Lower leg skin (tissue), 4 donors: ENCODE measurements around the gene GABARAP. TPM values are rescaled to one million over a fixed set of nuclear protein-coding genes. Genes with fewer than 3 reads are reported as not detected.

ENCODE experiments used
- DNase-seq, 2 donors: peaks; one replicate each; pipeline ENCODE4 v3.0.0-alpha.2; 2019; ENCODE audit warnings: low spot score in 2 of 2
- H3K4me3 ChIP-seq: fragments of 200-600 bp; sonication (generic); 2 replicates; pipeline ENCODE4 v1.5.1; 2017; ENCODE audit warnings: mild to moderate bottlenecking, low read depth; ENCODE audit not compliant: poor library complexity, severe bottlenecking
- CTCF ChIP-seq, 3 donors: fragments of 450-650 bp; IDR thresholded peaks; one replicate each; pipeline ENCODE4 v1.5.1; 2016; ENCODE audit warnings: antibody characterized with exemption in 3 of 3, mild to moderate bottlenecking in 3 of 3, moderate library complexity in 2 of 3
- POLR2A ChIP-seq, 2 donors: fragments of 450-650 bp; IDR thresholded peaks; one replicate each; pipeline ENCODE4 v1.6.1; 2016 to 2017; ENCODE audit warnings: antibody characterized with exemption in 2 of 2, mild to moderate bottlenecking in 1 of 2, moderate library complexity in 1 of 2
- WGBS, 2 donors: methylation state at CpG; one replicate each; pipeline ENCODE4 v1.1.5; 2018; 5-methylcytosine and 5-hydroxymethylcytosine counted together
- intact Hi-C: fragments of 100-400 bp; cut with DNase I; formaldehyde crosslinking; loops from one replicate; pipeline ENCODE4 v1.15.0; 2023; ENCODE audit warnings: low total_unique reads
- microRNA counts, 2 donors: library from miRNA; unstranded; fragments of <30 nt; microRNA quantifications; one replicate each; lab custom pipeline; 2016
- microRNA-seq, 2 donors: library from miRNA; unstranded; fragments of <30 nt; microRNA quantifications; one replicate each; pipeline ENCODE4, GENCODE V29; 2016; ENCODE audit warnings: borderline replicate concordance in 2 of 2, borderline number of aligned reads in 1 of 2
- total RNA-seq, 4 donors: library from RNA; depleted of rRNA; stranded (reverse); fragments of >200 nt; gene quantifications; one replicate each; pipeline ENCODE4 v1.1.0, GENCODE V29; 2016

The GABARAP gene
- total RNA-seq, 4 donors from 2014 or later: 253 to 667 (median 538) TPM

DNA sequence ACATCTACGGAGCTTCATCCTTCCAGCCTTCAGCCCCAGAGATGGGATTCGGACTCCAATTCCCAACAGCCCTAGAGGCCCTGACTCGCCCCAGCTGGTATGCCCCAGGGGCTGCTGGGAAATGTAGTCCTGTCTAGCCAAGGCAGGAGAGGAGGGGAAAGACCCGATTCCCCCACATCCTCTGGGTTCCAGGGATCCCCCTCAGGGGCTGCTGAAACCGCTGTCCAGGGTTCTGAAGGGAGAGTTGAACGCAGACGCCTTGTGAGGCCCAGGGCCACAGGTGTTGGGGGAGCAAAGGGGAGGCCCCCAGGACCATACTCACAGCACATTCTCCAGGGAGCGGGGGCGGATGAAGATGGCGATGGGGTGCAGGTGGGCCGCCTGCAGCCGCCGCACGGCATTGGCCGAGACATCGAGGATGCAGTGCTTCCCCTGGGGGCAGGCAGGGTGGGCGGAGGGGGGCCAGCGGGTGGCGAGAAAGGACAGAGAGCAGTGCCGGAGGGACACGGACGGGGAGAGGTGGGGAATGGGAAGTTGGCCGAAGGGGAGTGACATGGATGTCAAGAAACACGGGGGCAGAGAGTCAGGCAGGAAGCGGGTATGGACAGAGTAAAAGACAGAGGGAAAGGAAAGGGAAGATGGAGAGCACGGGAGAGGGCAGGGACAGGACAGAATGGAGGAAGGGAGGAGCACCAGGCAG lies 50.5 kb downstream of the GABARAP start:
- no peak for TF ChIP-seq POLR2A (IDR thresholded peaks at IDR 0.05)
- TF ChIP-seq CTCF (IDR thresholded peaks at IDR 0.05): no peak
- DNase-seq: no peak
- 78 to 82% methylated on average over 25 to 26 of the region's 26 CpGs for WGBS, 2 donors
- intact Hi-C loops: no loop called here
- no peak overlapping the region for H3K4me3 ChIP-seq

DNA sequence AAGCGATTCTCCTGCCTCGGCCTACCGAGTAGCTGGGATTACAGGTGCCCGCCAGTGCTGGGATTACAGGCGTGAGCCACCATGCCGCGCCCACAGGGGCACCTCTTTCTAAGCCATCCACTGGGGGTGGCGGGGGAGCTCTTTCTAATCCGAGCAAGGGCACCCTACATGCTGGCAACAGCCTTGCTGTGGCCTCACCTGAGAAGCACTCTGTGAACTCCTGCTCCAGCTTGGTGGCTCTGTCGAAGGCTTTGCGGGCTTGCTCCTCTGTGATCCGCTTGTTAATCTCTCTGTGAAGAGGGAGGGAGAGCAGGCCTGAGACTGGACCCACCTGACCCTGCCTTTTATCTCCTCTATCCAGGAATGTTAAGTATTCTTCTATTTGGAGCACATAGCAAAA lies 51.2 kb downstream of the GABARAP start:
- intact Hi-C loops: no loop called here
- WGBS, 2 donors: 97% methylated on average over 12 of the region's 12 CpGs
- no peak for DNase-seq

GRCh38 chr17:7190276-7190917 lies 51.9 kb downstream of the GABARAP start:
- WGBS, 2 donors: 87 to 88% methylated on average over 14 of the region's 14 CpGs
- no peak for DNase-seq
- H3K4me3 ChIP-seq: no peak overlapping the region
- intact Hi-C loops: no loop called here
- TF ChIP-seq CTCF (IDR thresholded peaks at IDR 0.05): no peak
- TF ChIP-seq POLR2A (IDR thresholded peaks at IDR 0.05): no peak

More for the DNA sequence above, 51.2 kb downstream of the GABARAP start:
- TF ChIP-seq POLR2A (IDR thresholded peaks at IDR 0.05): no peak
- TF ChIP-seq CTCF (IDR thresholded peaks at IDR 0.05): no peak
- no peak overlapping the region for H3K4me3 ChIP-seq

MicroRNA genes within 50 kb of the gene (microRNA counts, 767-probe panel; counts per million panel counts)
- microRNA hsa-miR-324-3p (lab: Ali Mortazavi, UCI) (0 to 358 counts per million in 2 donors), microRNA hsa-miR-324-5p (lab: Ali Mortazavi, UCI) (0 to 358 counts per million in 2 donors)

Small RNA genes lying within 50 kb of the gene (microRNA-seq; reads per million reads assigned to microRNA genes)
- gene MIR324: 508 to 632 reads per million in 2 donors

Other genes starting within 250 kb of the GABARAP start
- 10 to 100 TPM; 17.1 to 32.5 (median 21.9) TPM for gene ALOX12, start 246.4 kb downstream of the GABARAP start, total RNA-seq
- gene RNASEK, start 229.8 kb downstream of the GABARAP start, total RNA-seq: 100 to 1,000 TPM; 187 to 231 (median 220) TPM
- gene BCL6B, start 219.4 kb downstream of the GABARAP start, total RNA-seq: 1 to 10 TPM in 3 of 4 donors, under 1 TPM in 1; 0.72 to 5.1 (median 2.1) TPM
- 1 to 10 TPM; 1.0 to 5.2 (median 2.6) TPM for gene SLC16A13, start 206.4 kb downstream of the GABARAP start, total RNA-seq
- 1 to 10 TPM; 1.1 to 6.3 (median 4.1) TPM for gene SLC16A11, start 198.4 kb downstream of the GABARAP start, total RNA-seq
- 1 to 10 TPM in 2 of 4 donors, under 1 TPM in 2; 0.46 to 5.4 (median 1.9) TPM for gene CLEC10A, start 162.2 kb downstream of the GABARAP start, total RNA-seq
- 10 to 100 TPM in 1 of 4 donors, 1 to 10 TPM in 3; 6.7 to 10.1 (median 8.7) TPM for gene ASGR2, start 127.6 kb downstream of the GABARAP start, total RNA-seq
- gene ASGR1, start 63.1 kb downstream of the GABARAP start, total RNA-seq: 1 to 10 TPM; 1.3 to 6.6 (median 4.2) TPM
- 1 to 10 TPM; 2.7 to 7.7 (median 4.7) TPM for gene DLG4, start 22.6 kb downstream of the GABARAP start, total RNA-seq
- gene ACADVL, start 22.5 kb downstream of the GABARAP start, total RNA-seq: 1,000 to 10,000 TPM in 1 of 4 donors, 100 to 1,000 TPM in 3; 703 to 1,179 (median 863) TPM
- gene DVL2, start 7.9 kb downstream of the GABARAP start, total RNA-seq: 10 to 100 TPM; 51.7 to 87.5 (median 67.8) TPM
- 10 to 100 TPM; 23.4 to 32.5 (median 27.9) TPM for gene PHF23, start 3.0 kb downstream of the GABARAP start, total RNA-seq
- gene CTDNEP1, start 9.3 kb upstream of the GABARAP start, total RNA-seq: 10 to 100 TPM; 55.3 to 79.2 (median 70.4) TPM
- 10 to 100 TPM; 10.8 to 20.6 (median 17.1) TPM for gene ELP5, start 9.8 kb upstream of the GABARAP start, total RNA-seq
- 10 to 100 TPM in 3 of 4 donors, 1 to 10 TPM in 1; 6.7 to 25.6 (median 14.4) TPM for gene CLDN7, start 20.0 kb upstream of the GABARAP start, total RNA-seq
- gene SLC2A4, start 39.3 kb upstream of the GABARAP start, total RNA-seq: 10 to 100 TPM in 2 of 4 donors, 1 to 10 TPM in 2; 4.3 to 13.6 (median 8.4) TPM
- 1 to 10 TPM in 3 of 4 donors, under 1 TPM in 1; 0.17 to 8.0 (median 2.4) TPM for gene YBX2, start 52.2 kb upstream of the GABARAP start, total RNA-seq
- gene EIF5A, start 65.2 kb upstream of the GABARAP start, total RNA-seq: 100 to 1,000 TPM; 203 to 261 (median 221) TPM
- gene GPS2, start 72.9 kb upstream of the GABARAP start, total RNA-seq: 10 to 100 TPM; 48.8 to 93.6 (median 79.3) TPM
- gene NEURL4, start 86.9 kb upstream of the GABARAP start, total RNA-seq: 10 to 100 TPM; 13.3 to 44.8 (median 22.3) TPM
- gene ACAP1, start 94.1 kb upstream of the GABARAP start, total RNA-seq: 1 to 10 TPM; 2.9 to 5.6 (median 3.8) TPM
- gene KCTD11, start 109.7 kb upstream of the GABARAP start, total RNA-seq: 10 to 100 TPM; 30.3 to 65.4 (median 42.8) TPM
- not detected for gene TMEM95, start 112.7 kb upstream of the GABARAP start, total RNA-seq
- 10 to 100 TPM; 13.0 to 25.4 (median 19.7) TPM for gene TNK1, start 138.6 kb upstream of the GABARAP start, total RNA-seq
- 10 to 100 TPM; 21.6 to 38.1 (median 24.5) TPM for gene PLSCR3, start 152.1 kb upstream of the GABARAP start, total RNA-seq
- gene TMEM256, start 161.6 kb upstream of the GABARAP start, total RNA-seq: 10 to 100 TPM; 56.1 to 90.8 (median 65.5) TPM
- gene NLGN2, start 165.4 kb upstream of the GABARAP start, total RNA-seq: 1 to 10 TPM; 5.5 to 9.6 (median 6.4) TPM
- not detected for gene SPEM1, start 177.9 kb upstream of the GABARAP start, total RNA-seq
- not detected for gene SPEM2, start 183.2 kb upstream of the GABARAP start, total RNA-seq
- gene SPEM3, start 186.4 kb upstream of the GABARAP start, total RNA-seq: not detected
- 10 to 100 TPM; 15.5 to 23.2 (median 22.1) TPM for gene TMEM102, start 193.0 kb upstream of the GABARAP start, total RNA-seq
- gene FGF11, start 197.1 kb upstream of the GABARAP start, total RNA-seq: 10 to 100 TPM; 12.5 to 15.0 (median 13.9) TPM
- 10 to 100 TPM in 3 of 4 donors, 1 to 10 TPM in 1; 7.8 to 16.0 (median 13.6) TPM for gene CHRNB1, start 202.6 kb upstream of the GABARAP start, total RNA-seq
- gene ZBTB4, start 237.2 kb upstream of the GABARAP start, total RNA-seq: 10 to 100 TPM; 40.4 to 52.3 (median 47.7) TPM
- gene SLC35G6, start 239.0 kb upstream of the GABARAP start, total RNA-seq: not detected
- gene POLR2A, start 241.9 kb upstream of the GABARAP start, total RNA-seq: 100 to 1,000 TPM in 3 of 4 donors, 10 to 100 TPM in 1; 93.9 to 120 (median 110) TPM